HFFc6 (cell line): ENCODE results near the gene SLC32A1. TPM values are rescaled to one million over a fixed set of nuclear protein-coding genes. Genes with fewer than 3 reads are reported as not detected.

ENCODE experiments used
- DNase-seq: peaks from one replicate; pipeline ENCODE4 v3.0.0-alpha.2; 2018
- H3K27ac Mint-ChIP-seq: 2 replicates; pipeline ENCODE4 v1.8.0; 2020; ENCODE audit warnings: mild to moderate bottlenecking, mixed read lengths
- H3K27me3 Mint-ChIP-seq: 2 replicates; pipeline ENCODE4 v1.8.0; 2021; ENCODE audit warnings: mild to moderate bottlenecking, moderate library complexity, mixed read lengths; ENCODE audit not compliant: insufficient read depth
- H3K36me3 Mint-ChIP-seq: 2 replicates; pipeline ENCODE4 v1.8.0; 2021; ENCODE audit warnings: low read depth, mixed read lengths
- H3K4me1 Mint-ChIP-seq: 2 replicates; pipeline ENCODE4 v1.8.0; 2020; ENCODE audit warnings: low read depth, mixed read lengths
- H3K4me3 Mint-ChIP-seq: 2 replicates; pipeline ENCODE4 v1.8.0; 2020; ENCODE audit warnings: mild to moderate bottlenecking, moderate library complexity, mixed read lengths
- H3K9me3 Mint-ChIP-seq: 2 replicates; pipeline ENCODE4 v1.8.0; 2020; ENCODE audit warnings: mild to moderate bottlenecking, mixed read lengths
- CTCF ChIP-seq: fragments of 200-600 bp; sonication (generic); IDR thresholded peaks from 2 replicates; pipeline ENCODE4 v1.5.0; 2021; ENCODE audit warnings: antibody characterized with exemption, mild to moderate bottlenecking
- total RNA-seq, 6 experiments: library from RNA; stranded (reverse); fragmentation: NEBNext Ultra II Directional; extraction: Animal tissue kit (Norgen Biotek cat#: 25700); gene quantifications; 2 replicates in 1 of 6; 3 replicates in 5 of 6; pipeline ENCODE4 v1.2.3, GENCODE V29; 2021

SLC32A1 gene
- total RNA-seq, 6 experiments from 2014 or later, result not detected

- DNase-seq, result peak; percentile 12
- H3K27me3 Mint-ChIP-seq, result peaks cover 6% of the 10 kb centered on the region
- no peaks in the 10 kb centered on the region for H3K9me3 Mint-ChIP-seq
- H3K4me1 Mint-ChIP-seq, result no peaks in the 10 kb centered on the region
- no peak for TF ChIP-seq CTCF
- no peaks in the 10 kb centered on the region for H3K36me3 Mint-ChIP-seq
- no peak overlapping the region for H3K4me3 Mint-ChIP-seq
- H3K27ac Mint-ChIP-seq, result no peak overlapping the region
Measured at GRCh38 chr20:38685853-38686473, 38.3 kb upstream of the SLC32A1 start.

GRCh38 chr20:38692436-38693411, 31.6 kb upstream of the SLC32A1 start:
- Mint-ChIP-seq H3K27me3 (peaks cover 7% of the 10 kb centered on the region), H3K4me3 (no peak overlapping the region), H3K4me1 (no peaks in the 10 kb centered on the region), H3K36me3 (no peaks in the 10 kb centered on the region), H3K9me3 (no peaks in the 10 kb centered on the region), H3K27ac (no peak overlapping the region)
- TF ChIP-seq CTCF, result no peak
- peak; percentile 54 for DNase-seq

GRCh38 chr20:38697306-38697705, 27.0 kb upstream of the SLC32A1 start:
- Mint-ChIP-seq H3K27me3 (peaks cover 16% of the 10 kb centered on the region), H3K4me3 (no peak overlapping the region), H3K9me3 (no peaks in the 10 kb centered on the region), H3K27ac (no peak overlapping the region), H3K4me1 (no peaks in the 10 kb centered on the region), H3K36me3 (no peaks in the 10 kb centered on the region)
- no peak for TF ChIP-seq CTCF
- no peak for DNase-seq

GRCh38 chr20:38698541-38698940, 25.7 kb upstream of the SLC32A1 start:
- DNase-seq, result no peak
- Mint-ChIP-seq H3K36me3 (no peaks in the 10 kb centered on the region), H3K4me3 (no peak overlapping the region), H3K4me1 (no peaks in the 10 kb centered on the region), H3K27ac (no peak overlapping the region), H3K27me3 (peaks cover 25% of the 10 kb centered on the region), H3K9me3 (no peaks in the 10 kb centered on the region)
- TF ChIP-seq CTCF, result no peak

GRCh38 chr20:38700141-38700540, 24.1 kb upstream of the SLC32A1 start:
- no peaks in the 10 kb centered on the region for H3K36me3 Mint-ChIP-seq
- H3K4me1 Mint-ChIP-seq, result no peaks in the 10 kb centered on the region
- no peak overlapping the region for H3K4me3 Mint-ChIP-seq

More at GRCh38 chr20:38700141-38700540, 24.1 kb upstream of the SLC32A1 start:
- DNase-seq, result no peak
- H3K9me3 Mint-ChIP-seq, result no peaks in the 10 kb centered on the region
- TF ChIP-seq CTCF, result no peak
- H3K27me3 Mint-ChIP-seq, result peaks cover 35% of the 10 kb centered on the region
- H3K27ac Mint-ChIP-seq, result no peak overlapping the region
